HCT116 (cell line): Measurements from ENCODE around the gene DCAF5. TPM values are rescaled to one million over a fixed set of nuclear protein-coding genes. Genes with fewer than 3 reads are reported as not detected.

Experiments used
- ATAC-seq: fragments of 200-7000 bp; cut with Tn5 transposase; 2 replicates; pipeline ENCODE4 v1.9.1; 2020; ENCODE audit warnings: mild to moderate bottlenecking, moderate library complexity
- BruUV-seq: library from RNA; stranded (reverse); fragments of 400-500 nt; replicated peaks from 2 replicates; lab custom pipeline; 2021; lab: Mats Ljungman, UMichigan
- CTCF ChIA-PET: fragments of 300-600 bp; sonication (Branson Sonifier 250); formaldehyde crosslinking; loops from one replicate; lab custom pipeline; 2021; ENCODE audit warnings: antibody characterized with exemption; lab: Charles Lee
- POLR2A ChIA-PET: fragments of 300-600, 350-600 bp; sonication (Branson Sonifier 250); formaldehyde crosslinking; loops from one replicate; lab custom pipeline; 2021; ENCODE audit warnings: antibody characterized with exemption; lab: Charles Lee
- RAD21 ChIA-PET, 2 experiments: fragments of 300-600 bp; sonication (Branson Sonifier 250); formaldehyde crosslinking; loops; one replicate each; lab custom pipeline; 2023; ENCODE audit warnings: low total read pairs in 2 of 2; ENCODE audit not compliant: uncharacterized antibody in 2 of 2, unreplicated experiment in 2 of 2, low non-redundant PET in 1 of 2; lab: Charles Lee
- DNase-seq: peaks from one replicate; pipeline ENCODE4 v3.0.0-alpha.2; 2010; ENCODE audit warnings: low read depth, low spot score
- H2AFZ ChIP-seq: fragments of 200-600 bp; shearing (Covaris generic), sonication (generic); 2 replicates; pipeline ENCODE4 v1.6.1; 2017; ENCODE audit warnings: low read depth, mixed run types, mixed read lengths, antibody characterized with exemption, low read length; ENCODE audit not compliant: poor library complexity, severe bottlenecking
- H3K27ac ChIP-seq: 2 replicates; pipeline ENCODE4 v1.5.1; 2012; ENCODE audit warnings: low read depth, low read length
- H3K27me3 ChIP-seq: fragments of 200-600 bp; sonication (generic); 2 replicates; pipeline ENCODE4 v1.6.1; 2016; ENCODE audit warnings: mixed run types, low read length, mixed read lengths; ENCODE audit not compliant: insufficient read depth
- H3K36me3 ChIP-seq, 2 experiments: fragments of 200-500 bp in 1 of 2; fragments of 200-600 bp in 1 of 2; sonication (Bioruptor generic) in 1 of 2; sonication (generic) in 1 of 2; 2 replicates each; pipeline versions ENCODE4 v1.5.1 to v1.6.1; 2014 to 2016; ENCODE audit warnings: low read length in 2 of 2, inconsistent platforms in 1 of 2, mixed read lengths in 1 of 2, mixed run types in 1 of 2; ENCODE audit not compliant: insufficient read depth in 2 of 2, control insufficient read depth in 1 of 2
- H3K4me1 ChIP-seq, 2 experiments: fragments of 200-600 bp in 1 of 2; sonication (generic) in 1 of 2; 2 replicates each; pipeline versions ENCODE4 v1.5.1 to v1.6.1; 2012 to 2017; ENCODE audit warnings: low read length in 2 of 2, inconsistent platforms in 1 of 2, mild to moderate bottlenecking in 1 of 2, mixed read lengths in 1 of 2, mixed run types in 1 of 2, moderate library complexity in 1 of 2; ENCODE audit not compliant: insufficient read depth in 2 of 2, control insufficient read depth in 1 of 2
- H3K4me2 ChIP-seq: fragments of 200-600 bp; sonication (generic); 2 replicates; pipeline ENCODE4 v1.6.1; 2017; ENCODE audit warnings: mixed run types, low read length, mixed read lengths
- H3K4me3 ChIP-seq, 2 experiments: fragments of 200-600 bp in 1 of 2; sonication (generic) in 1 of 2; replicated peaks in 1 of 2; 2 replicates each; pipeline ENCODE4 v1.5.1; 2011 to 2016; ENCODE audit warnings: low read length in 2 of 2, control low read depth in 1 of 2, low read depth in 1 of 2, mild to moderate bottlenecking in 1 of 2, mixed read lengths in 1 of 2, mixed run types in 1 of 2
- H3K79me2 ChIP-seq: fragments of 200-600 bp; sonication (generic); 2 replicates; pipeline ENCODE4 v1.6.1; 2017; ENCODE audit warnings: mild to moderate bottlenecking, mixed run types, low read length, moderate library complexity, mixed read lengths; ENCODE audit not compliant: insufficient read depth
- H3K9ac ChIP-seq: fragments of 200-600 bp; sonication (generic); 2 replicates; pipeline ENCODE4 v1.6.1; 2016; ENCODE audit warnings: low read length, mixed read lengths
- H3K9me2 ChIP-seq: fragments of 200-600 bp; sonication (generic), shearing (Covaris generic); 2 replicates; pipeline ENCODE4 v1.6.1; 2017; ENCODE audit warnings: mixed run types, mild to moderate bottlenecking, moderate library complexity; ENCODE audit not compliant: insufficient read depth
- H3K9me3 ChIP-seq, 2 experiments: fragments of 200-500 bp in 1 of 2; fragments of 200-600 bp in 1 of 2; sonication (Bioruptor generic) in 1 of 2; sonication (generic) in 1 of 2; 2 replicates each; pipeline ENCODE4 v1.6.1; 2014 to 2017; ENCODE audit warnings: low read length in 2 of 2, mixed read lengths in 2 of 2, inconsistent platforms in 1 of 2, low read depth in 1 of 2, mild to moderate bottlenecking in 1 of 2, mixed run types in 1 of 2, moderate library complexity in 1 of 2; ENCODE audit not compliant: control insufficient read depth in 1 of 2, insufficient read depth in 1 of 2
- H4K20me1 ChIP-seq: fragments of 200-600 bp; sonication (generic), shearing (Covaris generic); 2 replicates; pipeline ENCODE4 v1.6.1; 2017; ENCODE audit warnings: mixed run types, mild to moderate bottlenecking, moderate library complexity; ENCODE audit not compliant: insufficient read depth
- CBX3 ChIP-seq: IDR thresholded peaks from 2 replicates; pipeline ENCODE4 v1.6.1; 2012; ENCODE audit warnings: low read depth
- EGR1 ChIP-seq: IDR thresholded peaks from 2 replicates; pipeline ENCODE4 v1.6.1; 2012; ENCODE audit warnings: low read depth
- JUND ChIP-seq: IDR thresholded peaks from 2 replicates; pipeline ENCODE4 v1.6.1; 2012
- POLR2AphosphoS5 ChIP-seq: IDR thresholded peaks from 2 replicates; pipeline ENCODE4 v1.6.1; 2011; ENCODE audit warnings: mild to moderate bottlenecking, low read depth, low read length, moderate library complexity
- REST ChIP-seq: IDR thresholded peaks from 2 replicates; pipeline ENCODE4 v1.6.1; 2012; ENCODE audit warnings: low read depth
- SIN3A ChIP-seq: IDR thresholded peaks from 2 replicates; pipeline ENCODE4 v1.6.1; 2012; ENCODE audit warnings: low read depth
- SP1 ChIP-seq: IDR thresholded peaks from 2 replicates; pipeline ENCODE4 v1.6.1; 2012; ENCODE audit warnings: low read depth
- SRF ChIP-seq: IDR thresholded peaks from 2 replicates; pipeline ENCODE4 v1.6.1; 2012; ENCODE audit warnings: low read depth
- TCF7L2 ChIP-seq: IDR thresholded peaks from 2 replicates; pipeline ENCODE4 v1.7.0; 2011; ENCODE audit warnings: borderline replicate concordance, inconsistent platforms; ENCODE audit not compliant: insufficient read depth, insufficient read length; ENCODE audit errors: extremely low read depth
- YY1 ChIP-seq: IDR thresholded peaks from 2 replicates; pipeline ENCODE4 v1.6.1; 2011; ENCODE audit warnings: low read length, low read depth, moderate library complexity, mild to moderate bottlenecking; ENCODE audit not compliant: insufficient replicate concordance; ENCODE audit errors: extremely low read depth
- intact Hi-C: fragments of 100-400 bp; cut with micrococcal nuclease; formaldehyde crosslinking; loops from 2 replicates; pipeline ENCODE4 v1.10.0; 2022
- total RNA-seq: library from RNA; stranded (reverse); gene quantifications from one replicate; pipeline ENCODE4 v1.2.1, GENCODE V29; 2021; ENCODE audit not compliant: unreplicated experiment

Gene DCAF5
- total RNA-seq, 1 experiment from 2014 or later = 27.1 TPM

GRCh38 chr14:69042299-69042698 lies 110.6 kb downstream of the DCAF5 start:
- TF ChIP-seq CBX3 = no peak
- TF ChIP-seq SP1 = no peak
- no peak for TF ChIP-seq EGR1
- no peak for TF ChIP-seq REST
- no peak for TF ChIP-seq POLR2AphosphoS5
- no peak for TF ChIP-seq SIN3A
- TF ChIP-seq SRF = no peak
- no peak for TF ChIP-seq YY1
- no peak for TF ChIP-seq TCF7L2
- TF ChIP-seq JUND = no peak
- TF ChIP-seq, all 23 proteins: peak for 0
- Histone ChIP-seq H3K36me3 (no peaks in the 10 kb centered on the region), H3K4me2 (no peak overlapping the region), H3K9me3 (no peaks in the 10 kb centered on the region), H3K4me1 (peaks cover 8 to 25% of the 10 kb centered on the region in 2 experiments; a peak in 3 of 4 replicates), H4K20me1 (no peaks in the 10 kb centered on the region), H3K79me2 (no peaks in the 10 kb centered on the region), H3K27me3 (no peaks in the 10 kb centered on the region), H3K9ac (no peak overlapping the region), H3K4me3 (no peak overlapping the region), H2AFZ (no peak overlapping the region), H3K27ac (no peak overlapping the region), H3K9me2 (no peaks in the 10 kb centered on the region)
- CTCF ChIA-PET = no interaction called here
- BruUV-seq = no TSS peak
- RAD21 ChIA-PET = no interaction called here
- DNase-seq (no peak), ATAC-seq (no peak)
- POLR2A ChIA-PET = no interaction called here
- intact Hi-C loops = no loop called here
